ENCODE results near the gene RNF213. TPM values are rescaled to one million over a fixed set of nuclear protein-coding genes. Genes with fewer than 3 reads are reported as not detected.

RNF213 gene
- total RNA-seq, 1 experiment from 2014 or later: 117 TPM

DNA sequence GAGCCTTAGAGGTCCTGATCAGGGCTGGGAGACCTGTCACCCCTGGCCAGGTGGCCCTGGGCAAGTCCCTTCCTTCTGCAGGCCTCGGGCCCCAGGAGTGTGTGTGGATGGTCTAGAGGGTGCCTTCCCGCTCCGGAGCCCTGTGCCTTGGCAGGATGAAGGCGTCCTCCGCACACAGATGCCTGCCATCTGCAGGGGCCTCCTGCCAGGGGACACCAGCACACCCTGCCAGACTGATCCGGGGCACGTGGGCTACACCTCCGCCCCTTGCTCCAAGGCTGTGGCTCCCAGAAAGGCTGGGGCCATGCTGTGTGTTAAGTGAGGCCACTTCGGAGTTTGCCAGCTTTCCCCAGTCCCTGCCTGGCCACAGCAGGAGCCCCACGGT, 185.1 kb downstream of the RNF213 start:
- in situ Hi-C loops (cut with HindIII; ENCODE audit: low pct_unique_long_range_greater_than_20kb, low sequenced_read_pairs): loop anchor here (25.0 kb wide), 2 partner anchors 92 to 192 kb away; partner anchors contain the start of gene RPTOR
- DNase-seq (ENCODE audit: low read depth, low spot score): no peak

DNA sequence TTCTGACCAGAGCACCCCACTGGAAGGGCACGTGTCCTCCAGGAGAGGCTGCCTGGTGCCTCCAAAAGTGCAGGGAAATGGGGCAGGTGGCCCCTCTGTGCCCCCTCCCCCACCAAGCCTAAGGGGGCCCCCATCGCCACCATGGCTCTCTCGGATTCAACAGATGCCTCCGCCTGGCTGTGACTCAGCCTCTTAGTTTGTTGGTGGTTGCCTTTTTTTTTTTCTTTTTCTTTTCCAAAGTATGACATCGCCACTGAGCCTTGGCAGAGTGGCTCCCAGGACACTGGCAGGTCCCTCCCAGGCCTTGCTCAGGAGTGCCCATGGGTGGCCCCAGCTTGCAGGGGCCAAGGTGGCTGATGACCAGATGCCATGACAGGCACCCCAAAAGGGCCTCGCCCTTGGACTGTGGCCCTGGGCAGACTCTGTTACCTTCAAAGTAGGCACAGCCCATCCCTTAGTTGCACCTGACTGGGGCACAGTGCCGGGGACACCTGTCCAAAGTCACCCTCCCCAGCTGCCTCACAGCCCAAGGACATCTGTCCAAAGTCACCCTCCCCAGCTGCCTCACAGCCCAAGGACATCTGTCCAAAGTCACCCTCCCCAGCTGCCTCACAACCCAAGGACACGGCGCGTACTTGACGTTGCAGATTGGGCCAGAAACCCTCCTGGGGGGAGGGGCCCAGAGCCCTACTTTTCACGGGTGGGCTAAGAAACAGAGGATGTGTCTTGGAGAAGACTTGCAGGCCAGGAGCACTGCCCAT, 186.2 kb downstream of the RNF213 start:
- in situ Hi-C loops (cut with HindIII; ENCODE audit: low pct_unique_long_range_greater_than_20kb, low sequenced_read_pairs): loop anchor here (25.0 kb wide), 2 partner anchors 90 to 190 kb away; partner anchors contain the start of gene RPTOR
- DNase-seq (ENCODE audit: low read depth, low spot score): no peak

DNA sequence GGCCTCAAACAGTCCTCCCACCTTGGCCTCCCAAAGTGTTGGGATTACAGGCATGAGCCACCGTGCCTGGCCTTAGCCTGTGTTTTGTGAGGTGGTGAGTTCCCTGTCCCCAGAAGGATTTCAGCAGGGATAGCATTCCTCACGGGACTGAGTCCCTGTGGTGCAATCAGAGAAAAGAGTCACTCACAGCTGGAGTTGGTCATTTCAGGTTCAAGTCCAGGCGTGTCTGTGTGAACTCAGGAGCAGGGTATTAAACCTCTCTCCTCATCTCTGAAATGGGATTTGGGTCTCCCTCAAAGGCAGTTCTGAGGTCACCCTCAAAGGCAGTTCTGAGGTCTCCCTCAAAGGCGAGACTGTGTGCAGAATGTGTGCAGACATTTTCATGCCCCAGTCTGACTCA, 187.1 kb downstream of the RNF213 start:
- in situ Hi-C loops (cut with HindIII; ENCODE audit: low pct_unique_long_range_greater_than_20kb, low sequenced_read_pairs): loop anchor here (25.0 kb wide), 2 partner anchors 90 to 190 kb away; partner anchors contain the start of gene RPTOR
- no peak for DNase-seq (ENCODE audit: low read depth, low spot score)

Small RNAs within 50 kb of the gene (small RNA-seq; reads per million reads assigned to genes)
- gene MIR4730: 0 reads per million in 2 experiments

Other genes starting within 250 kb of the RNF213 start
- 1,021 and 1,023 TPM in 2 replicates for gene TBC1D16, start 225.0 kb upstream of the RNF213 start, total RNA-seq (2014; rRNA removed; shearing (Covaris generic))
- 9.0 and 12.9 TPM in 2 replicates for gene CCDC40, start 224.2 kb upstream of the RNF213 start, total RNA-seq (2014; rRNA removed; shearing (Covaris generic))
- gene GAA, start 159.3 kb upstream of the RNF213 start, total RNA-seq (2014; rRNA removed; shearing (Covaris generic)): 88.7 and 97.7 TPM in 2 replicates
- 567 and 602 TPM in 2 replicates for gene EIF4A3, start 113.7 kb upstream of the RNF213 start, total RNA-seq (2014; rRNA removed; shearing (Covaris generic))
- 19.6 and 23.2 TPM in 2 replicates for gene CARD14, start 90.8 kb upstream of the RNF213 start, total RNA-seq (2014; rRNA removed; shearing (Covaris generic))
- 21.5 and 30.4 TPM in 2 replicates for gene SGSH, start 40.5 kb upstream of the RNF213 start, total RNA-seq (2014; rRNA removed; shearing (Covaris generic))
- gene SLC26A11, start 40.4 kb upstream of the RNF213 start, total RNA-seq (2014; rRNA removed; shearing (Covaris generic)): 22.1 and 23.6 TPM in 2 replicates
- gene ENDOV, start 154.3 kb downstream of the RNF213 start, total RNA-seq (2014; rRNA removed; shearing (Covaris generic)): 13.9 and 15.0 TPM in 2 replicates
- gene NPTX1, start 215.8 kb downstream of the RNF213 start, total RNA-seq (2014; rRNA removed; shearing (Covaris generic)): 0.18 and 0.29 TPM in 2 replicates